ENCODE results near the gene FHIT.
A peak's percentile ranks its signal among the peaks of the same experiment; 100 is the strongest.

Gene FHIT

DNA sequence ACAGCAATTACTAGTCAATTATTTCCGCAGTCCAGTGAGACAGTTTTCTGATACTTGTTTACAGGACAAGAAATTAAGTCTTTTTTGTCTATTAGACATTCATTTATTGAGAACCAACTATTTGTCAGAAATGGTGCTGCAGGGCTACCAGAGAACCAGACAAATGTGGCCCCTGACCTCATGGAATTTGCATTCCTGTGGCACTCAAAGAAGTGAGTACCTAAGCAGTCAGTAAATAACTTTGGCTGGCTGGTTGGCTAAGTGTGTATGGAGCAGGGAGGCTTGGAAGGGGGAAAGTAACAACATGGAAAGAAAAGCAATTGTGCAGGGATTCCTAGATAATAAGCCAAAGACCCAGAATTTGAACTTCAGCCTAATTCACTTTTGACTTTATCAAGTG is 1364.5 kb downstream of the FHIT start:
- DNase-seq = no peak

DNA sequence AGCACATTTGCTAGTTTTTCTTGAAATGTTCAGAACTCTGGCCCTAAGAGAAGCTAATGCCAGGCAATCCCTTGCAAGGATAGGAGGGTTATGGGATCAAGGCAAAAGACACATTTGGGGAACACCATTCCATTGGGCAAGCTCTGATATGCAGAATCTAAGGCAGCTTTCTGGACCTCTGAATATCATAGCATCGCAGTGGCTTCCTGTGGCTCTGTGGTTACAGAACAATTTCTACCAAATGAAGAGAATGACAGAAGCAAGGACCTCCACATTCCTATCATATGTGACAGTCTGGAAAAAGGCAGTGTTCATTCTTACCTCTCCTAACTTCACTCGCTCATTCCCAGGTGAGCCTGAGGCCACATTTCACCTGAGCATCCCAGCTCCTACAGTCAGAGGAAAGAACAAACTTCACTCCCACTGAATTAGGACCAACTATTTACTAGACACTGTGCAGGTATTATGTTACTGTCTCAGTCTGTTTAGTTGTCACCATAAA is 1365.3 kb downstream of the FHIT start:
- DNase-seq = no peak

DNA sequence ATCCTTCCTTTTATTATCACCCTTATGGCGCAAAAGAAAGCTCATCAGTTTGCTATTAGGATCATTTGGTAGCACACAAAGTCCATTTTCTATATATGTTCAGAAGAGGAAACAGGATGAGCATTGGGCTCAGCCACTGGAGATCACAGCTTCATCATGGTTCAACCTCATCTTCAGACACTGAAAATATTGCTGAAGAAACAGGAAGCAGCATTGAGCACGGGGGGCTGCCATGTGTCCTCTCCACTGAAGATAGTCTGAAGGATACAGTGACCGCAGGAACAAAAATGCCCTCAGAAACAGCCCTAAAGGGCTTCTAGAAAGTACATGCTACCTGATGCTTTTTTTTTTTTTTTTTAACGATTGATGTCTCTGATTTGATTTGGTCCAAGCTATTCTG is 1366.2 kb downstream of the FHIT start:
- no peak for DNase-seq

DNA sequence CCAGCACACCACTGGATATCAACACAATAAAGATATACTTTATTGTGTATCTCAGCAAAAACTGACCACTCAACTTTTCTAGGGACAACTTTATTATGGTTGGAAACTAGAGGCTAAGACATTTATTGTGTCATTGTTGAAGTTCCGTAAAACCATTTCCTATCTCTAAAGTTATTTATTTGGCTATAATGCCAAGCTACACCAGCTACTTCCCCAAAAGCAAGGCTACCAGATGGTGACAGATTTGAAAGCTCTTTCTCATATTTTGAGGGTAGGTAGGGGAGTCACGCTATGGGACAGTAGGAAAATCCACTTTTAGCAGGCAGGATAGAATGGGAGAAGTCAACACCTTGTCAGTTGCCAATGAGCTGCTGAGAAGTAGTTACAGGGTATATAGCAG is 1366.8 kb downstream of the FHIT start:
- DNase-seq = no peak

DNA sequence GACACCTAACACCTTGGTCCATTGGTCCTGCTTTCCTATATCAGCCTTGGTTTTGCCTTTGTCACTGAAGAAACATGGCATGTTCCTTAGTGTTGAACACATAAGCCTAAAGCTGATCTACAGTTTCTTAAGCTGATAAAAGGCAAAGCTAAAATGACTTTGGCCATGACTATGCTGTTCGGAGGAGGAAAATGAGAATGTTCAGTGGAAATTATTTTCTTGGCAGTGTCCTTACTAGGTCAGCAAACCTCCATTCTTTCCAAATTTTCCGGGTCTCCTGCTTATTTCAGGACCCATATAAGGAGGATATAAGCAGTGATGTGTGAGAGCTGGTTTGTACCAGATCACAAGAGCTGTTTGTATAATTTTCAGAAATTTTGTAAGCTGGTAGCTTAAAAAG is 1368.5 kb downstream of the FHIT start:
- no peak for DNase-seq

DNA sequence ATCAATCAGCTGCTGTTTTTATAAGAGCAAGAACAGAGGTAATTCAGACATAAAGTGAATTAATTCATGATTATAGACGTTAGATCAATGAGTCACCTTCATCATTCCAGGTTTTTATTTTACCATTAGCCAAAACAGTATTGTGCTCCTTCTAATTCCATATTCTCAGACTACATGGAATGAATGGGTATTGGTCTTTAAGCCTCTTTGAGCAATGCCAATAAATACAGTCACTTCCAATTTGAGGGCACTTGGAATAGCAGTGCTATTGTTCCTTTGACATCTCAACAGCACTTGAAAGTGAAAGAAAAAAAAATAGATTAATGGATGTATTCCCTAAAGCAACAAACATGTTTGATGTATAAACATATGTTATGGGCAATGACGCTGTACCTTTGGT is 1370.5 kb downstream of the FHIT start:
- DNase-seq = peak; percentile 16 to 87 (median 23)

DNA sequence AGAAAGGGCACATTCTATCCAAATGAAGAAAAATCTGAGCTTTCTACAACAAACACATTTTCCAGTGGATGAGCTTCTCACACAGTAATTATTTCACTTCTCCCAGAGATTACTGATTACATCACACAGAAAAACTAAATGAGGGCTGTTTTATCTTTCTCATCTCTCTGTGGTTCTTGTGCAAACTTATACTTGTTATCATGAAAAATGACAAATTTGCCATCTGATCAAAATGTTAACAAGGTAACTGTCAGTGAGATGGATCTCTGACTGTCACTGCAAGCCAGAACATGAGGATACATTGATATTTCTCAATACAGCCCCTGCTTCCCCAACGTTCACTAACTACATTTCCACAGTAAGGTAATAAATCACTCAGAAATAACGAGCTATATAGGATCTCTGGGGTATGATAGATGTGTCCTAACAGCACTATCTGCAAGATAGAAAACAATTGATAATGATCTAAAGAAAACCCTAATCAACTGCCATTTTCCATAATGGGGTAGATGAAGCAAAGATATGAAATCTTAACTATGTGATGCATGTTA is 1372.1 kb downstream of the FHIT start:
- DNase-seq = peak in 1 of 3 experiments; percentile 29

DNA sequence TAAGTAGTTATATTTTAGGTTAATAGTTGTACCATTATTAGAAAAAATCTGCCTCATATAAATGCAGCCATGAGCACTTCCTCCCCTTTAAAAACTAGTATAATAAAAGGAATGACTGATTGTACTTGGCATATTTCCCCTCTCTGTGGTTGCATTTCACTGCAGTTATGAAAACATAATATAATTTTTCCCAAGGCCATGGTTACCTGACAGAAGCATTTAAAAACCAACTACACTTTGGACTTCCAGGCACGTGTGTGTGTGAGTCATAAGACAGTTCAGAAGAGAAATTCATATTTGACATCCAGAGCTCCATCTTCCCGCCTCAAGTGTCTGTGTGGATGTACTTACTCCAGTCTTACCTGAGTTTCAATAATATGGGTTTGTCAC is 1373.2 kb downstream of the FHIT start:
- no peak for DNase-seq

DNA sequence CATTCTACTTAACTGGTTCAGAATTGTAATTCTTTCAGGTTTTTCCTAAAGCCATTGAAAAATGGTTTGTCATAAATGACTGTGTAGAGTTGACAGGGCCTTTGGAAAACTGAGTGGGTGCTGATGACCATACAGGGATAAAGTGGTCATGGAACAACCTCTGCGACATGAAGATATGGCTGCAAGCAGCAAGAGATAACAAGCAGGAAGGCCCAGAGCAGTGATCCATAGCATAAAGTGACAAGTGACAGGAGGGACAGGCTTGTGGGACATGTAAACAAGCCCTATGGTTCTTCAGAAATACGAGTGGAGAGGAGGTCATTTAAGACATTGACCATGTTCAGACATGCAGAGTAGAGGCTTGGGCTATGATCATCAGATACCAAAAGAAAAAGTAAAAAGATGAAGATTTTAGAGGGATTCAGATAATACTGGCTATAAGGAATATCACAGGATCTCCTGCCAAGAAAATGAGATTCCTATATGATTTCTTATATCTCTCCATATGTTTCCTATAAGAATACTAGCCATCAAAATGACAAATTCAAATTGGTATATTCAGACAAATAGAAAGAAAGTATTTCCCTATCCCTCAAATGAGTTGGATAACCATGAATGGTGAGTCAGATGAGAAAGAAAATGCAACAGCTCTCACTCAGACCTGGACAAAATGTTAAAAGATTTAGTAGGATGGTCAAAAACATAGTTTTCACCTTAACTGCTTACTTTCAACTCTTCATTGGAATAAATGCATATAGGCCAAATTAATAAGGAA is 1373.8 kb downstream of the FHIT start:
- DNase-seq = no peak

DNA sequence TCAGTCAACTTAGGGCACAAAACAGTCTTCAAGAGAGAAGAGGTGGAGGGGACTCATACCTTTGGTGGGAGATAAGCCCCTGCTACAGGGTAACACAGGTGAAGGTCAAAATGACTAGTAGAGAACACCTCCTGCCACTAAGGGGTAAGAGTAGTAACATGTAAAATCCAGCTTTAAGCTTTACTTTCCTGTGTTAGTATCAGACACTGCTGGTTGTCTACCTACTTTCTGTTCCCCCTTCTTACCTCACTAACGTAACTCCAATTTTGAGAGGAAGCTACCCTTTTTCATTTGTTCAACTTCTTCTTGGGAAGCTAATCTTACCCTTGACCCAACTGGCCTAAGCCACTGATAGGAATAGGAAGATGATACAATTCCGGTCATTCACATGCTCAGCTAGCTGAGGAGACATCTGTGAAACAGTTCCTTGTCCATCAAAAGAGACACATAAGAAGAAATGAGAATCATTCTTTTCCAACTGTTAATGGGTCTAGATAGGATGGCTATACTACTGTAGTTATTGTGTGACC is 1374.7 kb downstream of the FHIT start:
- no peak for DNase-seq

DNA sequence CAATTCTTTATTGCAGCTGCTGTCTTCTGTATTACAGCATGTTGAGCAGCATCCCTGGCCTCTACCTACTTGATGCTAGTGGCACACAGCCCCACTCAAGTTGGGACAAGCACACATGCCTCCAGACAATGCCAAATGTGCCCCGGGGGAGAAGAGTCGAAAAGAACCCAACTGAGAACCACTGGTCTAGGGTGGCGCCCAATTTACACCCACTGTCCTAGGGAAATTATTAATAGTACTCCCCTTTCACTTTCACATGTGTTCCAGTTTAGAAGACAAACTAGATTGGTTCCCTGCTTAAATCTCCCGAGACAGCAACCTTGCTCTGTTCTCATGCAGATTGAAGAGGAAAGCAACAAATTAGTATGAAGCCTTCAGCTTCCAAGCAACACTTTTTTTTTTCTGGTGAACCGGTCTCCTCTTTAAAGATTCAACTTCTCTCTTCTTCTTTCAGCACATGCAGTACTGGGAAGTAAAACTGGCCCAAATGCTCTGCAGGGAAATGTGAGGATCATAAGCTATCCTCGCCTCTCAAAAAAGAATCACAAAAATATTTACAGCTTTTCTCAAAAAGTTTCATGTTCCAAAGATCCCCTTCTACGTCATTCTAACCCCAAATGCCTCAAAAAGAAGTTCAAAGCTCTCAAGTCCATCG is 1377.5 kb downstream of the FHIT start:
- DNase-seq = no peak

DNA sequence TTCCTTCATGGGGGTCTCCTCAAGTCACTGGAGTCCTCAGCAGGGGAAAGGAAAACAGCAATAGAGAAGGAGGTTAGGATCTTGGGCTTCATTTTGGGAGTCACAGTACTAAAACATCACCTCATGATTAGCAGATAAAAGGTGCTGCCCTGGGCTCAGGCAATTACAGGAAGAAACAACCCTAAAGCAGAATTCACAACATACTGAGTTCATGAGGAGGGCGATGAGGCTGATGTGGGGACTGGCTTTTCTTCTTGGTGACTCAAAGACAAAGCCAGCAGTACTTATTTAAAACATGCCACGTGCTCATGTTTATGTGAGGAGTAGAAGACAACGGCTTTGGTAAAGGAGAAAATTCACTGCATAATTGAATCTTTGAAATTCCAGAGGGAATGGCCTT is 1379.1 kb downstream of the FHIT start:
- no peak for DNase-seq

DNA sequence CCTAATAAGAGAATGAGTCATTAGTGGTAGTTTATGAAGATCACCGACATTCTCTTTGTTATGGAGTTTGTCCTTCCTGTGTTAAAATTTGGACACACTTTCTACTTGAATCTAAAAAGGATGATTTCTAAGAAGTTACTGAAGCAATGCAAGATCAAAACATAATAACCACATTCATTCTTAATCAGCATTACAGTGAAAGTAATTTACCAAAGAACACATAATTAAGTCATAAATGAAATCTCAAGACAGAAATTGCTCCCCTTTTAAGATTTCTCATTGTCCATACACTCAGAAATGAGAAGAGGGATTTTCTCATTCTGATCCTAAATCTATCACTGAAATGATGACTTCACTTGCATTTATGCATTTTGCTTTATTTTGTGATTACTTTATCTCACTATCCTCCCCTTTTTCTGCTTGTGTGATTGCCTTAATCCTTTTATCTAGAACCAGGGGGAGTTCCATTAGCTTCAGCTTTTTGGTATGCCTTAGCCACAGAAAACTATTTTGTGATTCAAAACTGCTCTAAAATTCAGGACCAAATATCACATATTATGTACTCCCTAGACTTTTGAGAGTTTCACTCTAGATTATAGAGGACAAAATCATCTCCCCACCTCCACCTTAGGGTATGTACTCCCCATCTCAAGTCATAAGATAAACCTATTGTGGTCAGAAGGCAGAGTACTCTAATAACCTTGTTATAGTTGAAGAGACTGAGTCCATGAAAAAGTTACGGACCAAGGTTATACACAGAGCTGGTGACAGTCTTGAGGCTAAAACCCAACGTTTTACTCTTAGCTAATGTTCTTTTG is 1383.9 kb downstream of the FHIT start:
- DNase-seq = no peak

DNA sequence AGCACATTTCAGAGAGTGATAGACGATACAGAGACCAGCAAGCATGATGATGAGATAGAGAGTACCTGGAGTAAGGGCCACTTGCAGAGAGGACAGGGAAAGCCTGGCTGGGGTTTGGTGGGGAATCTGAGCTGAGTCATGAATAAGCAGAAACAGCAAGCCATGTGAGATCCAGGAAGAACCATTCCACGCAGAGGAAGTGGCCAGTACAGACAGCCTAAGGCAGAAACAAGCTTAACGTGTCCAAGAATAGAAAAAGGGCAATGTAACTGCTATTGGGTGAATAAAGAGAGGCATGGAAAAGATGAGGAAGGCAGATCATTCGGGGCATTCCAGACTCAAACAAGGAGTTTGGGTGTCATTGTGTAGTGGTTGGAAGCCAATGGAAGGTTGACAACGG is 1385.2 kb downstream of the FHIT start:
- DNase-seq = no peak

DNA sequence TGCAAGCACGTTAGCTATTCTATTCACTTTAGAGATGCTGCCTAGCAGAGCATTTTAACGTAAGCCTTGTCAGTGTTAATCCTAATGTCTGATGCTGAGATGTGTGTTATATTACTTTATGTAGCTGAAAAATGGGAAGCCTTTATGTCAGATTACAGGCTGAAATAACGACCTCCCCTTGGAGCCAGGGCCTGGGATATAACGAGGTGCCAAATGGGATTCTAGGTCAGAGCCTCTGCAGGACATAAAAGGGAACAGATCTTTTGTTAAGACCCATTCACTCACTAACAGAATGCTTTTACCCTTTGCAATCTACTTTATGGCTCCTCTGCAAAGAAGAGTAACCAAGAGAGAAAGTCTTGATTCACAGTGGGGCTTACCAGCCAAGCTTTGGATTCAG is 1385.9 kb downstream of the FHIT start:
- peak in 1 of 3 experiments; percentile 4 for DNase-seq

DNA sequence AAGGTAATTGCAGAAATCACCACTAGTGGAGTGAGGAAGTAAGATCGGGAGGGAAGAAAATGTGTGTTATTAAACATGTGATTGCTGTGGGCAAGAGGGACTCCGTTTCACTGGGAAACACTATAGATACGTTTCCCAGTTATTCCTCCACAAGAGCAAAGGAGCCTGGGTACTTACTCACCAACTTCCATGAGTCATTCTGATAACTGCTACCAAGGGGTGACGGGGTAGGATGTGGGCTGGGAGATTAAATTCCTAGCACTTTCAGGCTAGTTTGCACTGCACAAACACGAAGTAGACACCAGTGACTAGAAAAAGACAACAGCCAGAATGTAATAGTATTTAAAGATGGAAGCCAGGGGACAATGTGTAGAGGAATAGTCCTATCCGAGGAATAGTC is 1388.6 kb downstream of the FHIT start:
- no peak for DNase-seq

DNA sequence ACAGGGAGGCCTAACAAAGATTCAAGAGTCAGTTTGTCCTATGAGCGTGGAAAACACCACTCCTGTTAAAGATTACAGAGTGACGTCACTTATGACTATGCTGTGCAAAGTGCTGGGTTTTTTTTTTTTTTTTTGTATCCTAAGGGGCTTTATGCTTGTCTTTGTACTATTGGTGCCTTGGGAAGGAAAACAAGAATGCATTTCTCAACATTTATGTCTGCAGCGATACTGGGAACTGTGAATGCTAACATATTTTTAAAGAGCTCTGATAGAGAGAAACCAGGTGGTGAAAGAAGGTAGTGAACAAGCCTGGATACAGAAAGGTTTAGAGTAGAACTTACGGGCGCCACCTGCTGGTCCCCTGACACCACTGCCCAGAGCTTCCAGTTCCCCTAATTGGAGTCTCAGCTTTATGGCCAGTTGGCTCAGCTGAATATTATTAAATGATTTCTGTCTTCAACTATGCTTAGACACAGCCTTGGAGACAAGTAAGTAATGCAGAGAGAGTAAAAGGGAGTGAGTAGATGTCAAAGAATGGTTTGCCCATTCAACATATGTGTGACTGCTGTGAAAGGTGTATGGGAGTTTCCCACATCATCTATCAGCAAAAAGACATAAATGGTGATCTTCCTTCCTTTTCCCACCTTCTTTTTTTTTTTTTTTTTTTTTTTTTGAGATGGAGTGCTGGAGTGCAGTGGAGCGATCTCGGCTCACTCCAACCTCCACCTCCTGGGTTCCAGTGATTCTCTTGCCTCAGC is 1393.5 kb downstream of the FHIT start:
- peak; percentile 53 to 82 (median 70) for DNase-seq

DNA sequence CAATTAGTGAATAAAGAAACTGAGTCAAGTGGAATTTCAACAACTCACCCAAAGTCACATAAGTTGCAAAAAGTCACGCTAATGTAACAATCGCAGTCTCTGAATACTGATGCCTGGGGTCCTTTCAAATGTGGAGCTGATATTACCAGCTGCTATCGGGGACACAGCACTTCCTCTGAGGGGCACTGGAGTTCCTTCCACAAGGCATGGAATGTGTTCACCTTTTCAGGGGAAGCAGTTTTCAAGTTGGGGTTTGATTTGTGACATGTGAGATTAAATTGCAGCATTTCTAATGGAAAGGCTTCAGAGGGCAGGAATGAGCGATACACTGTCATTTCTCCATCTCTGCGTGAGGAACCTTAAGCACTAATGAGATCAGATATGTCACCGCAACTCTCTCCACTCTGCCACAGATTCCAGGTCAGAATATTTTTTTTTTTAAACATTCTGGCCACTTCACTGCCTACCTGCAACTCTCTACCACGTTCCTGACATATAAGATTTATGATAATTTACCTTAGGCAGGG is 1394.3 kb downstream of the FHIT start:
- DNase-seq = peak in 1 of 3 experiments; percentile 8

DNA sequence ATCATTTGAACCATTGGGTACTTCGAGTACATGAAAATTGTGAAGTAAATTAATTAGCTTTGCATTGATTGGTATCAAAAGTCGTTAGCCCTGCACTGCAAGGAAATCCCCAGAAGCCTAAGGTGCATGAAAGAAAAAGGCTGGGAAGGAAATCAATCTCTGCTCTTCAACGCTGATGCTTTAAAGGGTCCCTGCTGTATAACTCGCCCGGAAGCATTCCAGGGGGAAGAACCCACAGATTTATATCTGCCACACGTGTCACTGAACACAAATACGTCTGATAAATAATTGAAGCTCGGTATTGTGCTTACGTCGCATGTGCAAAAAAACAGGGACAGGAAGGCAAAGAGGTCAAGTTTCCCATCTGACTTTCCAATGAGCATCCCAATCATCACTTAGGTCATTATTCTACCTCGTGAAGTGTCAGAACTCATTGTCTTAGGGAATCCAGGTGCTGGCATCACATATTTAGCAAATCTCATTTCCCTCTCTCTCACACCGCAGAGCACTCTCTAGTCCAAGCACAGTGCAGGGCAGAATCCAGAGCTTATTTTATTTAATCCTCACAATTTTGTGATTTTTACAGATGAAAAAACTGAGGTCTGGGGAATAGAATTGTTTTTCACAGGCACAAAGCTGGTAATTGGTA is 1397.1 kb downstream of the FHIT start:
- no peak for DNase-seq

DNA sequence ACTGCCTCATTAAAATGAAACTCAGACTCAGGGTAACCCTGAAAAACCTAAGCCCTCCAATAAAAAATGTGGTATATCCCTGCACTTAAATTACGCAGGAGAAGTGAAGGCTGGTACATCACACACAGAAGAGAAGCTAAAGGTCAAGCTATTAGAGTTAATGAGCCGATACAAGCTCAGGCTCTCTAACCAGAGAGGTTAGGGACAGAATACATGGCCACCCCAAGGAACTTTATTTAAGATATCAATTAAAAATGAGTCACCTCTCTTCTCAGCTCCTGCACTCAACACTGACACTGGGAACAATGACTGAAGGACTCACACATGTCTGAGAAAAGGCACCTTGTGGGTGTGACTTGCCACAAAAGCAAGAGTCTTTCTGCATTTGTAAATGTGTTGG is 1400.8 kb downstream of the FHIT start:
- peak in 1 of 3 experiments; percentile 8 for DNase-seq

DNA sequence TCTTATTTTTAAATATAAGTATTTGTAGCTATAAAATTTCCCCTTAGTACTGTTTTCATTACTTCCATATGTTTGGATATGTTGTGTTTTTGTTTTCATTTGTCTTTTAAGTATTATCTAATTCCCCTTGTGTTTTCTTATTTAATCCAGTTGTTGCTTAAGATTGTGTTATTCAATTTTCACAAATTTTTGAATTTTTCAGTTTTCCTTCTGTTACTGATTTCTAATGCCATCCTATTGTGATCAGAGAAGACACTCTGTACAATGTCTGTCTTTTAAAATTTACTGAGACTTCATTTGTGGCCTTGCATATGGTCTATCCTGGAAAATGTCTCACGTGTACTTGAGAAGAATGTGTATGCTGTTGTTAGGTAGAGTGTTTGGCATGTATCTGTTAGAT is 1405.9 kb downstream of the FHIT start:
- DNase-seq = no peak
